GM23338 (cell line): Measurements from ENCODE around the gene PIGV. TPM values are rescaled to one million over a fixed set of nuclear protein-coding genes. Genes with fewer than 3 reads are reported as not detected.
"Not testable (repeated sequence)": the region's sequence is repeated elsewhere in the genome, so short reads cannot be mapped to it uniquely, and the experiment has no call there.

Experiments used
- ATAC-seq: fragments of 200-7000 bp; cut with Tn5 transposase; 3 replicates; pipeline ENCODE4 v1.9.1; 2020
- DNase-seq: peaks from one replicate; pipeline ENCODE4 v3.0.0-alpha.2; 2015; ENCODE audit warnings: low spot score
- H2AFZ ChIP-seq: fragments of 200-600 bp; sonication (generic); 2 replicates; pipeline ENCODE4 v1.8.0; 2016; ENCODE audit warnings: antibody characterized with exemption, mild to moderate bottlenecking, moderate library complexity
- H3F3A ChIP-seq: fragments of 200-600 bp; sonication (generic); replicated peaks from 2 replicates; pipeline ENCODE4 v1.8.0; 2017; ENCODE audit warnings: antibody characterized with exemption, mixed run types, low read depth
- H3K27ac ChIP-seq: fragments of 200-600 bp; sonication (generic); 2 replicates; pipeline ENCODE4 v1.6.1; 2016; ENCODE audit warnings: low read depth
- H3K27me3 ChIP-seq: fragments of 200-600 bp; sonication (generic); 2 replicates; pipeline ENCODE4 v1.8.0; 2016; ENCODE audit warnings: mild to moderate bottlenecking, mixed run types, moderate library complexity; ENCODE audit not compliant: insufficient read depth
- H3K36me3 ChIP-seq: fragments of 200-600 bp; sonication (generic); 2 replicates; pipeline ENCODE4 v1.8.0; 2016; ENCODE audit warnings: mild to moderate bottlenecking; ENCODE audit not compliant: insufficient read depth
- H3K4me1 ChIP-seq: fragments of 200-600 bp; sonication (generic); 2 replicates; pipeline ENCODE4 v1.8.0; 2016; ENCODE audit warnings: mild to moderate bottlenecking, moderate library complexity; ENCODE audit not compliant: insufficient read depth
- H3K4me2 ChIP-seq: fragments of 200-600 bp; sonication (generic); 2 replicates; pipeline ENCODE4 v1.7.1; 2017; ENCODE audit warnings: mixed run types
- H3K4me3 ChIP-seq: fragments of 200-600 bp; sonication (generic); 2 replicates; pipeline ENCODE4 v1.6.1; 2016; ENCODE audit warnings: mixed run types
- H3K79me2 ChIP-seq: fragments of 200-600 bp; sonication (generic); replicated peaks from 2 replicates; pipeline ENCODE4 v1.8.0; 2017; ENCODE audit warnings: mild to moderate bottlenecking; ENCODE audit not compliant: insufficient read depth
- H3K9me2 ChIP-seq: fragments of 200-600 bp; sonication (generic); 2 replicates; pipeline ENCODE4 v1.8.0; 2017; ENCODE audit not compliant: insufficient read depth
- H4K20me1 ChIP-seq: fragments of 200-600 bp; sonication (generic); replicated peaks from 2 replicates; pipeline ENCODE4 v1.8.0; 2017; ENCODE audit warnings: mild to moderate bottlenecking; ENCODE audit not compliant: insufficient read depth
- H3K27ac Mint-ChIP-seq: 2 replicates; pipeline ENCODE4 v1.8.0; 2020; ENCODE audit warnings: inconsistent platforms, mild to moderate bottlenecking, moderate library complexity, mixed read lengths
- H3K27me3 Mint-ChIP-seq: 3 replicates; pipeline ENCODE4 v1.8.0; 2022; ENCODE audit warnings: low read depth, mild to moderate bottlenecking, moderate library complexity, mixed read lengths, inconsistent platforms; ENCODE audit not compliant: insufficient read depth, poor library complexity
- H3K36me3 Mint-ChIP-seq: 3 replicates; pipeline ENCODE4 v1.8.0; 2021; ENCODE audit warnings: low read depth, mild to moderate bottlenecking, inconsistent platforms, moderate library complexity, mixed read lengths
- H3K4me1 Mint-ChIP-seq: 3 replicates; pipeline ENCODE4 v1.8.0; 2020; ENCODE audit warnings: mild to moderate bottlenecking, inconsistent platforms, mixed read lengths
- H3K4me3 Mint-ChIP-seq: 3 replicates; pipeline ENCODE4 v1.8.0; 2021; ENCODE audit warnings: moderate library complexity, mild to moderate bottlenecking, inconsistent platforms, mixed read lengths
- H3K9me3 Mint-ChIP-seq: 3 replicates; pipeline ENCODE4 v1.8.0; 2020; ENCODE audit warnings: moderate library complexity, mild to moderate bottlenecking, inconsistent platforms, mixed read lengths
- CREB1 ChIP-seq: fragments of 250-450 bp; sonication (Bioruptor Pico); IDR thresholded peaks from 2 replicates; pipeline ENCODE4 v1.5.0; 2020; ENCODE audit warnings: low read depth, mild to moderate bottlenecking, moderate library complexity
- EZH2 ChIP-seq: fragments of 200-600 bp; sonication (generic); IDR thresholded peaks from one replicate; pipeline ENCODE4 v1.8.0; 2017; ENCODE audit warnings: antibody characterized with exemption, mild to moderate bottlenecking, low read depth; ENCODE audit not compliant: unreplicated experiment
- EZH2phosphoT487 ChIP-seq: fragments of 200-600 bp; sonication (generic); IDR thresholded peaks from one replicate; pipeline ENCODE4 v1.8.1; 2018; ENCODE audit warnings: antibody characterized with exemption; ENCODE audit not compliant: unreplicated experiment
- polyA plus RNA-seq: library from polyadenylated mRNA; unstranded; fragments of >200 nt; fragmentation: Nextera tagmentation; extraction: Ambion mirVana; gene quantifications from 2 replicates; pipeline ENCODE4 v1.2.1, GENCODE V29; 2016
- total RNA-seq: library from RNA; depleted of rRNA; stranded (reverse); fragments of >200 nt; shearing (Covaris generic); gene quantifications from 2 replicates; pipeline ENCODE4 v1.2.3, GENCODE V29; 2014
- TF ChIP-seq, protein P1 (sequence below): IDR thresholded peaks from 2 replicates; pipeline ENCODE4 v1.6.1; 2016; ENCODE audit warnings: antibody characterized with exemption
- TF ChIP-seq, protein P2 (sequence below), 2 experiments: fragments of 200-600 bp in 1 of 2; sonication (generic) in 1 of 2; conservative IDR thresholded peaks; 2 replicates each; pipeline versions ENCODE4 v1.5.1 to v1.6.1; 2016 to 2017; ENCODE audit warnings: antibody characterized with exemption in 2 of 2, low read depth in 2 of 2, mild to moderate bottlenecking in 2 of 2, moderate library complexity in 1 of 2

PIGV gene
- total and polyA plus RNA-seq, 2 experiments from 2014 or later: 4.5 to 12.6 TPM

DNA sequence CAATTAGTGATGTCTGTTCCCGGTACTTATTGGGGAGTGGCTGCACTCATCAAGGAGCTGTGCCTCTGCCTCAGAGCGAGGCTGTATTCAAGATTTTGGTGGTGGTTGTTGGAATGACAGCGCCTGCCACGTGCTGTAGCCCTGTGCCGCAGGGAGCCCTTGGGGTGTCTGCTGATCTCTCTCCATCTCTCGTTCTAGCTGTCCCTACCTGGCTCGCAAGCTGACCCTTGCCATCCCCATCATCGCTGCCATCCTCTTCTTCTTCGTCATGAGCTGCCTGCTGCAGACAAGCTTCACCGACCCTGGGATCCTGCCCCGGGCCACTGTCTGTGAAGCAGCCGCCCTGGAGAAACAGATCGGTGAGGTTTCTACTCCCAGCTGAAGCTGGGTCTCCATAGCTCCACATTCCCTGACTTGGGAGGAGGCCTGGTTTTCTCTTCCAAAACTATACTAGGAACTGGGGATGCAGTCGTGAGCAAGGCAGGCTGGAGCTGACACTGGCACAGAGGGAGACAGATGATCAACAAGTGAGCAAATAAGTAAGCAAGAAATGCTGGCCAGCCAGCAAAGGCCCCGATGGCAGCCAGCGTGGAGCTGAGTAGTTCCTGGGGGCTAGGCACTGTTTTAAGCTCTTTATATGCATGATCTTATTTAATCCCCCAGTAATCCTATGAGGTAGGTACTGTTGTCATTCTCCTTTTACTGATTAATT is 44.7 kb downstream of the PIGV start:
- H3K27ac ChIP-seq: no peak overlapping the region
- peaks cover 5% of the 10 kb centered on the region for H4K20me1 ChIP-seq
- peaks cover 5% of the 10 kb centered on the region for H3K4me1 ChIP-seq
- H3K4me2 ChIP-seq: no peak overlapping the region
- H3K36me3 ChIP-seq: 0 out of 2 replicates have a peak, but pooled peaks cover 6% of the 10 kb centered on the region
- no peak for ATAC-seq
- no peak overlapping the region for H2AFZ ChIP-seq
- H3F3A ChIP-seq: 0 out of 2 replicates have a peak, but pooled peaks cover 4% of the 10 kb centered on the region
- Mint-ChIP-seq H3K4me3 (no peak overlapping the region), H3K27ac (no peak overlapping the region), H3K27me3 (peaks cover 8% of the 10 kb centered on the region), H3K4me1 (peaks cover 20% of the 10 kb centered on the region), H3K9me3 (no peaks in the 10 kb centered on the region), H3K36me3 (peaks cover 47% of the 10 kb centered on the region)
- peaks cover 2% of the 10 kb centered on the region; the same call in 1 of the 2 replicates for H3K27me3 ChIP-seq
- no peaks in the 10 kb centered on the region for H3K9me2 ChIP-seq
- peaks cover 4% of the 10 kb centered on the region; the same call in 1 of the 2 replicates for H3K79me2 ChIP-seq
- no peak for DNase-seq
- TF ChIP-seq EZH2phosphoT487: no peak
- no peak overlapping the region for H3K4me3 ChIP-seq

DNA sequence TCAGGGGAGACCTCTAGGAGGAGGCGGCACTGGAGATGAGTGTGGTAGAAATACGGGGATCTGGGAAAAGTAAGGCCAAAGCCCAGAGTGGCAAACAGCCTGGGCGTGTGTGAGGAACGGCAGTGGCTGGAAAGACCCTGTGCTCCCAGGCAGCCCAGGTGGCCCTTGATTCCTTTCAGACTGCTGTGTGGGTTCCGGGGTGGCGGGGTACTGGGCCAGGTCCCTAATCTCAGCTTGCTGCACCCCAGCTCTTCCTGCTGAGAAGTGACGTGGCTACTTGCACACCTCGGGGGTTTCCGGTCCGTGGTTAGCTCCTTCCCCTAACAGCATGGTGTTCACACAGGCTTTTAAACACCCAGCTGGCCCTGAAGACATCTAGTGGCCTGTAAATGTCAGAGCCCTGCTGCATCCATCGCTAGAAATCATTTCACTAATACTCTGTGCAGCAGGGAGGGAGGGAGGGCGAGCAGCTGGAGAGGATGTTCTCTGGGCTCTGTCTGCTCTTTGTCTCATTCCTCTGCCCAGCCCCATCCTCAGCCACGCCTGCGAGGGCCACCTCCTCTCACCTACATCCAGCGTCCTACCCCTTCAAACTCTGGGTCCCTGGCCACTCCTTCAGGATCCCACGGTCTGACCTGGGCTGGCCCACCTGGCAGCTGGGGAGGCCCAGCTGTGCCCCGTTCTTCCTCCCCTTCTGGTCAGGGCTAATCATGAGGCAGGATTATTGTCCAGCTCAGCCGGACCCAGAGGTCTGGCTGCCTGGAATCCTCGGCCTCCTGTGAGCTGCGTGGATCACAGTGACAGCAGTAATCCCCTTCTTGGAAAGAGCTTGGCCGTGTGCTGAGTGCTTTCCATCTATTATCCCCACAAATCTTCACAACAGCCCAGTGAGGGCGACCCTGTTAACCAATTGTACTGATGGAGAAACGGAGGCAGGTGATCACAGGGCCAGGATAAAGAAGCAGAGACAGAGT is 46.0 kb downstream of the PIGV start:
- H3K36me3 Mint-ChIP-seq: peaks cover 55% of the 10 kb centered on the region
- H4K20me1 ChIP-seq: peaks cover 5% of the 10 kb centered on the region
- peaks cover 11% of the 10 kb centered on the region for H3K4me1 Mint-ChIP-seq
- TF ChIP-seq, protein P1, sequence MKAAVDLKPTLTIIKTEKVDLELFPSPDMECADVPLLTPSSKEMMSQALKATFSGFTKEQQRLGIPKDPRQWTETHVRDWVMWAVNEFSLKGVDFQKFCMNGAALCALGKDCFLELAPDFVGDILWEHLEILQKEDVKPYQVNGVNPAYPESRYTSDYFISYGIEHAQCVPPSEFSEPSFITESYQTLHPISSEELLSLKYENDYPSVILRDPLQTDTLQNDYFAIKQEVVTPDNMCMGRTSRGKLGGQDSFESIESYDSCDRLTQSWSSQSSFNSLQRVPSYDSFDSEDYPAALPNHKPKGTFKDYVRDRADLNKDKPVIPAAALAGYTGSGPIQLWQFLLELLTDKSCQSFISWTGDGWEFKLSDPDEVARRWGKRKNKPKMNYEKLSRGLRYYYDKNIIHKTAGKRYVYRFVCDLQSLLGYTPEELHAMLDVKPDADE: no peak
- TF ChIP-seq CREB1 (CRISPR knock-in tag) (no peak), EZH2phosphoT487 (no peak), EZH2 (no peak)
- TF ChIP-seq, protein P2, sequence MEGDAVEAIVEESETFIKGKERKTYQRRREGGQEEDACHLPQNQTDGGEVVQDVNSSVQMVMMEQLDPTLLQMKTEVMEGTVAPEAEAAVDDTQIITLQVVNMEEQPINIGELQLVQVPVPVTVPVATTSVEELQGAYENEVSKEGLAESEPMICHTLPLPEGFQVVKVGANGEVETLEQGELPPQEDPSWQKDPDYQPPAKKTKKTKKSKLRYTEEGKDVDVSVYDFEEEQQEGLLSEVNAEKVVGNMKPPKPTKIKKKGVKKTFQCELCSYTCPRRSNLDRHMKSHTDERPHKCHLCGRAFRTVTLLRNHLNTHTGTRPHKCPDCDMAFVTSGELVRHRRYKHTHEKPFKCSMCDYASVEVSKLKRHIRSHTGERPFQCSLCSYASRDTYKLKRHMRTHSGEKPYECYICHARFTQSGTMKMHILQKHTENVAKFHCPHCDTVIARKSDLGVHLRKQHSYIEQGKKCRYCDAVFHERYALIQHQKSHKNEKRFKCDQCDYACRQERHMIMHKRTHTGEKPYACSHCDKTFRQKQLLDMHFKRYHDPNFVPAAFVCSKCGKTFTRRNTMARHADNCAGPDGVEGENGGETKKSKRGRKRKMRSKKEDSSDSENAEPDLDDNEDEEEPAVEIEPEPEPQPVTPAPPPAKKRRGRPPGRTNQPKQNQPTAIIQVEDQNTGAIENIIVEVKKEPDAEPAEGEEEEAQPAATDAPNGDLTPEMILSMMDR (conservative IDR thresholded peaks at IDR 0.05; ENCODE audit: low read depth in 2 of 2): no peak
- DNase-seq: no peak
- H3K27me3 ChIP-seq: no peaks in the 10 kb centered on the region
- H3K27me3 Mint-ChIP-seq: peaks cover 6% of the 10 kb centered on the region
- H3K27ac ChIP-seq: no peak overlapping the region
- 0 out of 2 replicates have a peak, but pooled peaks cover 4% of the 10 kb centered on the region for H3F3A ChIP-seq
- no peak overlapping the region; the same call in 2 of the 3 replicates for H3K4me3 Mint-ChIP-seq
- no peak overlapping the region for H3K4me2 ChIP-seq
- H2AFZ ChIP-seq: no peak overlapping the region
- H3K36me3 ChIP-seq: 0 out of 2 replicates have a peak, but pooled peaks cover 6% of the 10 kb centered on the region
- H3K9me3 Mint-ChIP-seq: no peaks in the 10 kb centered on the region
- no peak overlapping the region for H3K4me3 ChIP-seq
- ATAC-seq: no peak
- H3K79me2 ChIP-seq: peaks cover 4% of the 10 kb centered on the region; the same call in 1 of the 2 replicates
- H3K9me2 ChIP-seq: no peaks in the 10 kb centered on the region
- no peaks in the 10 kb centered on the region for H3K4me1 ChIP-seq
- H3K27ac Mint-ChIP-seq: no peak overlapping the region

DNA sequence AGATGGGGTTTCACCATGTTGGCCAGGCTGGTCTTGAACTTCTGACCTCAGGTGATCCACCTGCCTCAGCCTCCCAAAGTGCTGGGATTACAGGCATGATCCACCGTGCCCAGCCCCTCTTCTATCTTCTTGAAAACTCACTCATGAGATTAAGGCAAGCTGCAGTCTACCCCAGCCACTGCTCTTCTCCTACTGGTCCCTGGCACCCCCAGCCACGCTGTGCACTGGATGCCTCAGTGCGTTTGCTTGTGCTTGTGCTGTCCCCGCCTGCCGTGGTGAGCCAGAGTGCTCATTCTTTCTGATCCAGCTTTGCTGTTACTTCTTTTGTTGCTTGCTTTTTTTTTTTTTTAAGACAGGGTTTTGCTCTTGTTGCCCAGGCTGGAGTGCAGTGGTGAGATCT is 49.9 kb downstream of the PIGV start:
- H3K4me3 ChIP-seq, DNase-seq, H2AFZ ChIP-seq, H3K9me2 ChIP-seq, H3K4me1 Mint-ChIP-seq, H3K79me2 ChIP-seq, H3K27me3 ChIP-seq, H3K9me3 Mint-ChIP-seq, H3F3A ChIP-seq, H3K27ac ChIP-seq, H3K4me2 ChIP-seq, H3K4me1 ChIP-seq, ATAC-seq, H3K27ac Mint-ChIP-seq, H3K27me3 Mint-ChIP-seq, H3K4me3 Mint-ChIP-seq: not testable (repeated sequence)
- Histone ChIP-seq H3K36me3 (0 out of 2 replicates have a peak, but pooled peaks cover 11% of the 10 kb centered on the region), H4K20me1 (peaks cover 13% of the 10 kb centered on the region)
- H3K36me3 Mint-ChIP-seq: peaks cover 50% of the 10 kb centered on the region
